SK-N-MC (cell line): Measurements from ENCODE around the gene RBP5.

Source experiments
- DNase-seq: peaks from one replicate; pipeline ENCODE4 v3.0.0-alpha.2; 2011; ENCODE audit warnings: low read depth, low spot score
- H3K27ac ChIP-seq: fragments of 200-600 bp; sonication (generic); 2 replicates; pipeline ENCODE4 v1.5.1; 2016; ENCODE audit warnings: mixed run types
- H3K36me3 ChIP-seq: fragments of 200-600 bp; sonication (generic); 2 replicates; pipeline ENCODE4 v1.6.1; 2017; ENCODE audit warnings: antibody characterized with exemption, low read length, mixed read lengths; ENCODE audit not compliant: insufficient read depth
- H3K4me3 ChIP-seq: fragments of 200-600 bp; sonication (generic); 2 replicates; pipeline ENCODE4 v1.5.1; 2016
- H3K9ac ChIP-seq: fragments of 200-600 bp; sonication (generic); 2 replicates; pipeline ENCODE4 v1.8.0; 2017; ENCODE audit warnings: mixed run types, mixed read lengths; ENCODE audit not compliant: insufficient read length
- H3K9me3 ChIP-seq: fragments of 200-600 bp; sonication (generic); 2 replicates; pipeline ENCODE4 v1.6.1; 2017; ENCODE audit warnings: low read depth, mild to moderate bottlenecking, antibody characterized with exemption, low read length, moderate library complexity, mixed read lengths
- EZH2 ChIP-seq: fragments of 200-600 bp; sonication (generic); IDR thresholded peaks from one replicate; pipeline ENCODE4 v1.6.1; 2017; ENCODE audit warnings: antibody characterized with exemption
- FOXP2 ChIP-seq: optimal IDR thresholded peaks from 2 replicates; pipeline ENCODE3; 2011; ENCODE audit warnings: mild to moderate bottlenecking, moderate library complexity; ENCODE audit not compliant: insufficient read depth; ENCODE audit errors: extremely low read length, control extremely low read depth
- POLR2AphosphoS5 ChIP-seq: IDR thresholded peaks from 2 replicates; pipeline ENCODE4 v1.6.1; 2012; ENCODE audit warnings: mild to moderate bottlenecking, low read depth, low read length, borderline replicate concordance

The RBP5 gene

GRCh38 chr12:7142056-7142644 is 13.5 kb upstream of the RBP5 start:
- no peak for DNase-seq
- H3K9ac ChIP-seq: no peak overlapping the region
- no peaks in the 10 kb centered on the region for H3K9me3 ChIP-seq
- H3K27ac ChIP-seq: no peak overlapping the region
- no peak for TF ChIP-seq FOXP2
- H3K36me3 ChIP-seq: no peaks in the 10 kb centered on the region
- no peak overlapping the region for H3K4me3 ChIP-seq

GRCh38 chr12:7141351-7142005 is 12.8 kb upstream of the RBP5 start:
- Histone ChIP-seq H3K9ac (no peak overlapping the region), H3K27ac (no peak overlapping the region), H3K4me3 (no peak overlapping the region), H3K9me3 (no peaks in the 10 kb centered on the region), H3K36me3 (no peaks in the 10 kb centered on the region; the same call in 1 of the 2 replicates)
- no peak for DNase-seq
- TF ChIP-seq EZH2 (no peak), FOXP2 (no peak), POLR2AphosphoS5 (no peak)

- no peaks in the 10 kb centered on the region; the same call in 1 of the 2 replicates for H3K36me3 ChIP-seq
- DNase-seq: no peak
- TF ChIP-seq EZH2 (no peak), POLR2AphosphoS5 (no peak), FOXP2 (no peak)
- no peak overlapping the region for H3K9ac ChIP-seq
- no peak overlapping the region for H3K27ac ChIP-seq
- H3K4me3 ChIP-seq: no peak overlapping the region
- no peaks in the 10 kb centered on the region for H3K9me3 ChIP-seq
Measured at GRCh38 chr12:7139200-7139599, 10.5 kb upstream of the RBP5 start.

- no peak for DNase-seq
- no peak overlapping the region for H3K4me3 ChIP-seq
- no peak overlapping the region for H3K27ac ChIP-seq
- H3K9me3 ChIP-seq: no peaks in the 10 kb centered on the region
- no peak overlapping the region for H3K9ac ChIP-seq
- no peaks in the 10 kb centered on the region; the same call in 1 of the 2 replicates for H3K36me3 ChIP-seq
- TF ChIP-seq POLR2AphosphoS5 (no peak), EZH2 (no peak), FOXP2 (no peak)
Measured at GRCh38 chr12:7137908-7138307, 9.2 kb upstream of the RBP5 start.

- no peaks in the 10 kb centered on the region for H3K9me3 ChIP-seq
- no peak overlapping the region for H3K9ac ChIP-seq
- no peak overlapping the region for H3K4me3 ChIP-seq
- DNase-seq: no peak
- no peaks in the 10 kb centered on the region; the same call in 1 of the 2 replicates for H3K36me3 ChIP-seq
- H3K27ac ChIP-seq: no peak overlapping the region
- TF ChIP-seq EZH2 (no peak), POLR2AphosphoS5 (no peak), FOXP2 (no peak)
Measured at GRCh38 chr12:7136676-7137075, 8.0 kb upstream of the RBP5 start.

- H3K27ac ChIP-seq: no peak overlapping the region
- H3K4me3 ChIP-seq: no peak overlapping the region
- TF ChIP-seq FOXP2 (no peak), POLR2AphosphoS5 (no peak), EZH2 (no peak)
Measured at GRCh38 chr12:7136071-7136470, 7.4 kb upstream of the RBP5 start.

GRCh38 chr12:7134396-7135166 is 5.9 kb upstream of the RBP5 start:
- Histone ChIP-seq H3K27ac (no peak overlapping the region), H3K36me3 (no peaks in the 10 kb centered on the region; the same call in 1 of the 2 replicates)
- TF ChIP-seq POLR2AphosphoS5 (no peak), EZH2 (no peak), FOXP2 (no peak)

More at GRCh38 chr12:7136071-7136470, 7.4 kb upstream of the RBP5 start:
- no peaks in the 10 kb centered on the region; the same call in 1 of the 2 replicates for H3K36me3 ChIP-seq
- H3K9me3 ChIP-seq: no peaks in the 10 kb centered on the region
- DNase-seq: no peak
- no peak overlapping the region for H3K9ac ChIP-seq

GRCh38 chr12:7131502-7131866 is 2.8 kb upstream of the RBP5 start:
- DNase-seq: no peak
- no peak overlapping the region for H3K4me3 ChIP-seq
- H3K9ac ChIP-seq: no peak overlapping the region
- no peaks in the 10 kb centered on the region for H3K9me3 ChIP-seq
- TF ChIP-seq EZH2: no peak
- TF ChIP-seq POLR2AphosphoS5: no peak
- TF ChIP-seq FOXP2: no peak
- H3K36me3 ChIP-seq: no peaks in the 10 kb centered on the region; the same call in 1 of the 2 replicates
- no peak overlapping the region for H3K27ac ChIP-seq

More at GRCh38 chr12:7134396-7135166, 5.9 kb upstream of the RBP5 start:
- Histone ChIP-seq H3K9ac (no peak overlapping the region), H3K4me3 (no peak overlapping the region), H3K9me3 (no peaks in the 10 kb centered on the region)
- no peak for DNase-seq
